ENCODE data around the gene KPNA6. TPM values are rescaled to one million over a fixed set of nuclear protein-coding genes. Genes with fewer than 3 reads are reported as not detected.

KPNA6 gene
- total and polyA plus RNA-seq, 2 of the 13 experiments (the other 11 are each of a cell fraction or from before 2014, with no cell fraction given), result 22.0 to 47.5 TPM

DNA sequence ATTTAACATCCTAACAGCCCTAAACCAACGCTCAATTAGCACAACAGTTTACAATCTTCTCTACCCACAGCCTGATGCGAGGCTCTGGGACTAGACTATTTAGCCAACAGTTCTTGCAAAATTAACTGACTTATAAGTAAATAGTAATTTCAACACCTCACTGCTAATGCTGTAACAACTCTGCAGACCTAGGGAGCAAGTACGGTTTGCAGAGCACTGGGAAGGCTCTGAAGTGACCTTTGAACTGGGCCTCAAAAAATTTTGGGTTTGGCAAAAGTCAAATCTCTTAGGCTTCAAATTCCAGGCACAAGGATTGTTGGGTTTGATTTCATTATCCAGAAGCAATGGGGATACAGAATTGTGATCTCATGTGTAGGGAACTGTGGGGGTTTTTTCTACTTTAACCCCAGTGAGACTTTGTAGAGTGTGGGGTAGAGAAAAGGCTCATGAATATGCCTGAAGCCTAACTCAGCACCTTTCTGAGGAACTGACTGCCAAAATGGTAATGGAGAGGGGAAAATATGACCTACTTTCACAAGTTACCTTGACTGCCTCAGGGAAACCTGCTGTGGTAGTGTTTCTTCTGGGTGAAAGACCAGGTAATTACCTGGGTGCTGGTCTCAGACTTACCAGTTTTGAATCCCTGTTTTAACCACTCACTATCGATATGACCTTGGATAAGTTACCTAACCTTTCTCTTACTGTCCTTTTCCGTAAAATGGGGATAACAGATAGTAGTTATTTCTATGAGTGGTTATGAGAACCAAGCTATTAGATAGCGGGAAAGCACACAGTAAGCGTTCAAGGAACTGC lies 70.7 kb downstream of the KPNA6 start (continued):
- TF ChIP-seq, protein P1, sequence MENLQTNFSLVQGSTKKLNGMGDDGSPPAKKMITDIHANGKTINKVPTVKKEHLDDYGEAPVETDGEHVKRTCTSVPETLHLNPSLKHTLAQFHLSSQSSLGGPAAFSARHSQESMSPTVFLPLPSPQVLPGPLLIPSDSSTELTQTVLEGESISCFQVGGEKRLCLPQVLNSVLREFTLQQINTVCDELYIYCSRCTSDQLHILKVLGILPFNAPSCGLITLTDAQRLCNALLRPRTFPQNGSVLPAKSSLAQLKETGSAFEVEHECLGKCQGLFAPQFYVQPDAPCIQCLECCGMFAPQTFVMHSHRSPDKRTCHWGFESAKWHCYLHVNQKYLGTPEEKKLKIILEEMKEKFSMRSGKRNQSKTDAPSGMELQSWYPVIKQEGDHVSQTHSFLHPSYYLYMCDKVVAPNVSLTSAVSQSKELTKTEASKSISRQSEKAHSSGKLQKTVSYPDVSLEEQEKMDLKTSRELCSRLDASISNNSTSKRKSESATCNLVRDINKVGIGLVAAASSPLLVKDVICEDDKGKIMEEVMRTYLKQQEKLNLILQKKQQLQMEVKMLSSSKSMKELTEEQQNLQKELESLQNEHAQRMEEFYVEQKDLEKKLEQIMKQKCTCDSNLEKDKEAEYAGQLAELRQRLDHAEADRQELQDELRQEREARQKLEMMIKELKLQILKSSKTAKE (CRISPR knock-in tag; IDR thresholded peaks at IDR 0.05; ENCODE audit: borderline replicate concordance), result no peak
- no peak for TF ChIP-seq ZNF251 (CRISPR knock-in tag; IDR thresholded peaks at IDR 0.05)
- no peak for TF ChIP-seq ZNF296 (CRISPR knock-in tag; conservative IDR thresholded peaks at IDR 0.05)
- no peak for TF ChIP-seq EHMT2 (IDR thresholded peaks at IDR 0.05; ENCODE audit: borderline replicate concordance, low read depth, low read length)
- no peak for TF ChIP-seq RARG (CRISPR knock-in tag; IDR thresholded peaks at IDR 0.05; ENCODE audit: low read depth)
- TF ChIP-seq MIER2 (CRISPR knock-in tag; IDR thresholded peaks at IDR 0.05), result no peak
- TF ChIP-seq ARHGAP35 (CRISPR knock-in tag; IDR thresholded peaks at IDR 0.05; ENCODE audit: borderline replicate concordance), result no peak
- no peak for TF ChIP-seq KDM3A (CRISPR knock-in tag; IDR thresholded peaks at IDR 0.05; ENCODE audit: low read depth)
- TF ChIP-seq SMARCC2 (IDR thresholded peaks at IDR 0.05), result no peak
- TF ChIP-seq, protein P2, sequence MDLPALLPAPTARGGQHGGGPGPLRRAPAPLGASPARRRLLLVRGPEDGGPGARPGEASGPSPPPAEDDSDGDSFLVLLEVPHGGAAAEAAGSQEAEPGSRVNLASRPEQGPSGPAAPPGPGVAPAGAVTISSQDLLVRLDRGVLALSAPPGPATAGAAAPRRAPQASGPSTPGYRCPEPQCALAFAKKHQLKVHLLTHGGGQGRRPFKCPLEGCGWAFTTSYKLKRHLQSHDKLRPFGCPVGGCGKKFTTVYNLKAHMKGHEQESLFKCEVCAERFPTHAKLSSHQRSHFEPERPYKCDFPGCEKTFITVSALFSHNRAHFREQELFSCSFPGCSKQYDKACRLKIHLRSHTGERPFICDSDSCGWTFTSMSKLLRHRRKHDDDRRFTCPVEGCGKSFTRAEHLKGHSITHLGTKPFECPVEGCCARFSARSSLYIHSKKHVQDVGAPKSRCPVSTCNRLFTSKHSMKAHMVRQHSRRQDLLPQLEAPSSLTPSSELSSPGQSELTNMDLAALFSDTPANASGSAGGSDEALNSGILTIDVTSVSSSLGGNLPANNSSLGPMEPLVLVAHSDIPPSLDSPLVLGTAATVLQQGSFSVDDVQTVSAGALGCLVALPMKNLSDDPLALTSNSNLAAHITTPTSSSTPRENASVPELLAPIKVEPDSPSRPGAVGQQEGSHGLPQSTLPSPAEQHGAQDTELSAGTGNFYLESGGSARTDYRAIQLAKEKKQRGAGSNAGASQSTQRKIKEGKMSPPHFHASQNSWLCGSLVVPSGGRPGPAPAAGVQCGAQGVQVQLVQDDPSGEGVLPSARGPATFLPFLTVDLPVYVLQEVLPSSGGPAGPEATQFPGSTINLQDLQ (CRISPR knock-in tag; IDR thresholded peaks at IDR 0.05), result no peak
- TF ChIP-seq ZNF564 (CRISPR knock-in tag; IDR thresholded peaks at IDR 0.05), result no peak
- no peak for TF ChIP-seq ZBTB7A (CRISPR knock-in tag; IDR thresholded peaks at IDR 0.05)
- TF ChIP-seq, protein P3, sequence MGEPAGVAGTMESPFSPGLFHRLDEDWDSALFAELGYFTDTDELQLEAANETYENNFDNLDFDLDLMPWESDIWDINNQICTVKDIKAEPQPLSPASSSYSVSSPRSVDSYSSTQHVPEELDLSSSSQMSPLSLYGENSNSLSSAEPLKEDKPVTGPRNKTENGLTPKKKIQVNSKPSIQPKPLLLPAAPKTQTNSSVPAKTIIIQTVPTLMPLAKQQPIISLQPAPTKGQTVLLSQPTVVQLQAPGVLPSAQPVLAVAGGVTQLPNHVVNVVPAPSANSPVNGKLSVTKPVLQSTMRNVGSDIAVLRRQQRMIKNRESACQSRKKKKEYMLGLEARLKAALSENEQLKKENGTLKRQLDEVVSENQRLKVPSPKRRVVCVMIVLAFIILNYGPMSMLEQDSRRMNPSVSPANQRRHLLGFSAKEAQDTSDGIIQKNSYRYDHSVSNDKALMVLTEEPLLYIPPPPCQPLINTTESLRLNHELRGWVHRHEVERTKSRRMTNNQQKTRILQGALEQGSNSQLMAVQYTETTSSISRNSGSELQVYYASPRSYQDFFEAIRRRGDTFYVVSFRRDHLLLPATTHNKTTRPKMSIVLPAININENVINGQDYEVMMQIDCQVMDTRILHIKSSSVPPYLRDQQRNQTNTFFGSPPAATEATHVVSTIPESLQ (CRISPR knock-in tag; conservative IDR thresholded peaks at IDR 0.05), result no peak
- TF ChIP-seq, protein P4, sequence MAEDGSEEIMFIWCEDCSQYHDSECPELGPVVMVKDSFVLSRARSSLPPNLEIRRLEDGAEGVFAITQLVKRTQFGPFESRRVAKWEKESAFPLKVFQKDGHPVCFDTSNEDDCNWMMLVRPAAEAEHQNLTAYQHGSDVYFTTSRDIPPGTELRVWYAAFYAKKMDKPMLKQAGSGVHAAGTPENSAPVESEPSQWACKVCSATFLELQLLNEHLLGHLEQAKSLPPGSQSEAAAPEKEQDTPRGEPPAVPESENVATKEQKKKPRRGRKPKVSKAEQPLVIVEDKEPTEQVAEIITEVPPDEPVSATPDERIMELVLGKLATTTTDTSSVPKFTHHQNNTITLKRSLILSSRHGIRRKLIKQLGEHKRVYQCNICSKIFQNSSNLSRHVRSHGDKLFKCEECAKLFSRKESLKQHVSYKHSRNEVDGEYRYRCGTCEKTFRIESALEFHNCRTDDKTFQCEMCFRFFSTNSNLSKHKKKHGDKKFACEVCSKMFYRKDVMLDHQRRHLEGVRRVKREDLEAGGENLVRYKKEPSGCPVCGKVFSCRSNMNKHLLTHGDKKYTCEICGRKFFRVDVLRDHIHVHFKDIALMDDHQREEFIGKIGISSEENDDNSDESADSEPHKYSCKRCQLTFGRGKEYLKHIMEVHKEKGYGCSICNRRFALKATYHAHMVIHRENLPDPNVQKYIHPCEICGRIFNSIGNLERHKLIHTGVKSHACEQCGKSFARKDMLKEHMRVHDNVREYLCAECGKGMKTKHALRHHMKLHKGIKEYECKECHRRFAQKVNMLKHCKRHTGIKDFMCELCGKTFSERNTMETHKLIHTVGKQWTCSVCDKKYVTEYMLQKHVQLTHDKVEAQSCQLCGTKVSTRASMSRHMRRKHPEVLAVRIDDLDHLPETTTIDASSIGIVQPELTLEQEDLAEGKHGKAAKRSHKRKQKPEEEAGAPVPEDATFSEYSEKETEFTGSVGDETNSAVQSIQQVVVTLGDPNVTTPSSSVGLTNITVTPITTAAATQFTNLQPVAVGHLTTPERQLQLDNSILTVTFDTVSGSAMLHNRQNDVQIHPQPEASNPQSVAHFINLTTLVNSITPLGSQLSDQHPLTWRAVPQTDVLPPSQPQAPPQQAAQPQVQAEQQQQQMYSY (CRISPR knock-in tag; IDR thresholded peaks at IDR 0.05), result no peak
- TF ChIP-seq YEATS4 (CRISPR knock-in tag; IDR thresholded peaks at IDR 0.05; ENCODE audit: borderline replicate concordance), result no peak; the same call in 1 of the 2 replicates
- TF ChIP-seq FOXA1 (IDR thresholded peaks at IDR 0.05), result no peak
- peak; percentile 91 for TF ChIP-seq FOXA1 (CRISPR knock-in tag; IDR thresholded peaks at IDR 0.05)
- no peak for TF ChIP-seq ZNF737 (CRISPR knock-in tag; IDR thresholded peaks at IDR 0.05; ENCODE audit: borderline replicate concordance)
- TF ChIP-seq NKX3-1 (CRISPR knock-in tag; IDR thresholded peaks at IDR 0.05), result no peak
- TF ChIP-seq ZFY (CRISPR knock-in tag; IDR thresholded peaks at IDR 0.05), result peak; percentile 34; the same call in 1 of the 2 replicates
